Cardiac muscle cell (in vitro differentiated cells and primary cell): ENCODE measurements around the gene MC1R. TPM values are rescaled to one million over a fixed set of nuclear protein-coding genes. Genes with fewer than 3 reads are reported as not detected.

Experiments
- DNase-seq, 2 donors: peaks; one replicate each; pipeline versions ENCODE4 v3.0.0 to v3.0.0-alpha.2; 2010 to 2017; ENCODE audit warnings: low read depth in 1 of 2, low spot score in 1 of 2
- H3K27ac ChIP-seq: fragments of 200-600 bp; sonication (generic); 2 replicates; pipeline ENCODE4 v1.5.1; 2016
- H3K27me3 ChIP-seq: fragments of 200-600 bp; sonication (generic); 2 replicates; pipeline ENCODE4 v1.6.0; 2016; ENCODE audit warnings: control low read depth
- H3K36me3 ChIP-seq: fragments of 200-600 bp; sonication (generic); 2 replicates; pipeline ENCODE4 v1.5.1; 2016; ENCODE audit warnings: control low read depth
- H3K4me1 ChIP-seq: fragments of 200-600 bp; sonication (generic); 2 replicates; pipeline ENCODE4 v1.8.1; 2017; ENCODE audit warnings: low read depth, mild to moderate bottlenecking, mixed run types
- H3K4me3 ChIP-seq: fragments of 200-600 bp; sonication (generic); 2 replicates; pipeline ENCODE4 v1.5.1; 2016; ENCODE audit warnings: mild to moderate bottlenecking
- H3K9me3 ChIP-seq: fragments of 200-600 bp; sonication (generic); 2 replicates; pipeline ENCODE4 v1.5.1; 2017; ENCODE audit warnings: low read depth, mild to moderate bottlenecking, control low read depth
- CTCF ChIP-seq: IDR thresholded peaks from 2 replicates; pipeline ENCODE4 v1.5.1; 2012; ENCODE audit warnings: low read depth, mild to moderate bottlenecking, low read length
- polyA plus RNA-seq: library from polyadenylated mRNA; unstranded; fragments of >200 nt; fragmentation: Nextera tagmentation; extraction: Ambion mirVana; gene quantifications from 2 replicates; pipeline ENCODE4 v1.2.1, GENCODE V29; 2016
- total RNA-seq: library from RNA; depleted of rRNA; stranded (reverse); fragments of >200 nt; gene quantifications from 2 replicates; pipeline ENCODE4 v1.2.3, GENCODE V29; 2016

The MC1R gene
- total and polyA plus RNA-seq, 2 experiments from 2014 or later: 7.7 to 9.6 TPM

- no peaks in the 10 kb centered on the region for H3K4me1 ChIP-seq
- peaks cover 13% of the 10 kb centered on the region for H3K36me3 ChIP-seq
- no peak for TF ChIP-seq CTCF
- no peaks in the 10 kb centered on the region for H3K9me3 ChIP-seq
- H3K4me3 ChIP-seq: no peak overlapping the region
- no peak overlapping the region for H3K27ac ChIP-seq
- DNase-seq: peak; percentile 18 to 42
- H3K27me3 ChIP-seq: no peaks in the 10 kb centered on the region
These were observed 39.4 kb downstream of the MC1R start for GRCh38 chr16:89958068-89958467.

- H3K4me1 ChIP-seq: no peaks in the 10 kb centered on the region
- H3K27ac ChIP-seq: no peak overlapping the region
- no peak for TF ChIP-seq CTCF
- DNase-seq: no peak
- no peaks in the 10 kb centered on the region for H3K27me3 ChIP-seq
- no peaks in the 10 kb centered on the region for H3K9me3 ChIP-seq
- H3K4me3 ChIP-seq: no peak overlapping the region
- H3K36me3 ChIP-seq: peaks cover 13% of the 10 kb centered on the region
These were observed 39.9 kb downstream of the MC1R start for GRCh38 chr16:89958596-89958995.

GRCh38 chr16:89960966-89961365, 42.3 kb downstream of the MC1R start:
- Histone ChIP-seq H3K4me3 (no peak overlapping the region), H3K9me3 (no peaks in the 10 kb centered on the region), H3K27me3 (no peaks in the 10 kb centered on the region), H3K4me1 (no peaks in the 10 kb centered on the region), H3K36me3 (peaks cover 16% of the 10 kb centered on the region), H3K27ac (no peak overlapping the region)
- DNase-seq: no peak
- TF ChIP-seq CTCF: no peak

GRCh38 chr16:89961920-89962319, 43.3 kb downstream of the MC1R start:
- H3K27me3 ChIP-seq: no peaks in the 10 kb centered on the region
- no peak overlapping the region for H3K27ac ChIP-seq
- H3K4me1 ChIP-seq: no peaks in the 10 kb centered on the region
- H3K9me3 ChIP-seq: no peaks in the 10 kb centered on the region
- H3K4me3 ChIP-seq: no peak overlapping the region
- no peak for DNase-seq
- no peak for TF ChIP-seq CTCF
- H3K36me3 ChIP-seq: peaks cover 16% of the 10 kb centered on the region

- H3K27me3 ChIP-seq: no peaks in the 10 kb centered on the region
- no peak overlapping the region for H3K4me3 ChIP-seq
- H3K36me3 ChIP-seq: peaks cover 10% of the 10 kb centered on the region
- no peak for TF ChIP-seq CTCF
- H3K9me3 ChIP-seq: no peaks in the 10 kb centered on the region
- no peak overlapping the region for H3K27ac ChIP-seq
- DNase-seq: no peak
- no peaks in the 10 kb centered on the region for H3K4me1 ChIP-seq
These were observed 44.3 kb downstream of the MC1R start for GRCh38 chr16:89962754-89963498.
